Neural crest cell (in vitro differentiated cells): ENCODE results near the gene GOLPH3. TPM values are rescaled to one million over a fixed set of nuclear protein-coding genes. Genes with fewer than 3 reads are reported as not detected.

Experiments used
- DNase-seq: peaks from one replicate; pipeline ENCODE4 v3.0.0; 2021; ENCODE audit warnings: low read depth, mixed read lengths, low spot score
- H3K27ac Mint-ChIP-seq: one replicate; pipeline ENCODE4 v1.8.0; 2021; ENCODE audit warnings: mild to moderate bottlenecking, mixed read lengths; ENCODE audit not compliant: unreplicated experiment
- H3K27me3 Mint-ChIP-seq: 2 replicates; pipeline ENCODE4 v1.8.0; 2021; ENCODE audit warnings: low read depth, mild to moderate bottlenecking, mixed read lengths
- H3K36me3 Mint-ChIP-seq: 2 replicates; pipeline ENCODE4 v1.8.0; 2021; ENCODE audit warnings: low read depth, mild to moderate bottlenecking, mixed read lengths
- H3K4me1 Mint-ChIP-seq: 2 replicates; pipeline ENCODE4 v1.8.0; 2021; ENCODE audit warnings: mixed read lengths
- H3K4me3 Mint-ChIP-seq: one replicate; pipeline ENCODE4 v1.8.0; 2021; ENCODE audit warnings: mild to moderate bottlenecking, mixed read lengths
- H3K9me3 Mint-ChIP-seq: 2 replicates; pipeline ENCODE4 v1.8.0; 2021; ENCODE audit warnings: mixed read lengths
- CTCF ChIP-seq: fragments of 200-600 bp; sonication (generic); conservative IDR thresholded peaks from 2 replicates; pipeline ENCODE4 v1.5.0; 2021; ENCODE audit warnings: antibody characterized with exemption, mild to moderate bottlenecking
- total RNA-seq: library from RNA; stranded (reverse); gene quantifications from 2 replicates; pipeline ENCODE4 v1.2.1, GENCODE V29; 2021

GOLPH3 gene
- total RNA-seq, 1 donor from 2014 or later: 61.7 TPM

GRCh38 chr5:32197032-32197431 is 22.9 kb upstream of the GOLPH3 start:
- no peak for TF ChIP-seq CTCF
- DNase-seq: no peak
- H3K4me3 Mint-ChIP-seq: no peak overlapping the region
- H3K27ac Mint-ChIP-seq: no peak overlapping the region
- no peaks in the 10 kb centered on the region for H3K4me1 Mint-ChIP-seq
- H3K9me3 Mint-ChIP-seq: no peaks in the 10 kb centered on the region
- no peaks in the 10 kb centered on the region for H3K36me3 Mint-ChIP-seq
- H3K27me3 Mint-ChIP-seq: no peaks in the 10 kb centered on the region

- DNase-seq: no peak
Observed at GRCh38 chr5:32195265-32195664, 21.1 kb upstream of the GOLPH3 start.

GRCh38 chr5:32193591-32193990 is 19.5 kb upstream of the GOLPH3 start:
- Mint-ChIP-seq H3K27ac (no peak overlapping the region), H3K4me3 (no peak overlapping the region)

More at GRCh38 chr5:32195265-32195664, 21.1 kb upstream of the GOLPH3 start:
- no peaks in the 10 kb centered on the region for H3K27me3 Mint-ChIP-seq
- TF ChIP-seq CTCF: no peak
- H3K4me3 Mint-ChIP-seq: no peak overlapping the region
- H3K36me3 Mint-ChIP-seq: no peaks in the 10 kb centered on the region
- H3K4me1 Mint-ChIP-seq: no peaks in the 10 kb centered on the region
- H3K27ac Mint-ChIP-seq: no peak overlapping the region
- H3K9me3 Mint-ChIP-seq: no peaks in the 10 kb centered on the region

GRCh38 chr5:32190095-32190494 is 16.0 kb upstream of the GOLPH3 start:
- Mint-ChIP-seq H3K9me3 (peaks cover 2% of the 10 kb centered on the region), H3K27me3 (no peaks in the 10 kb centered on the region), H3K4me1 (no peaks in the 10 kb centered on the region), H3K36me3 (no peaks in the 10 kb centered on the region), H3K27ac (no peak overlapping the region), H3K4me3 (no peak overlapping the region)
- TF ChIP-seq CTCF: no peak
- DNase-seq: no peak

More at GRCh38 chr5:32193591-32193990, 19.5 kb upstream of the GOLPH3 start:
- Mint-ChIP-seq H3K36me3 (no peaks in the 10 kb centered on the region), H3K27me3 (no peaks in the 10 kb centered on the region), H3K4me1 (no peaks in the 10 kb centered on the region), H3K9me3 (no peaks in the 10 kb centered on the region)
- no peak for DNase-seq
- no peak for TF ChIP-seq CTCF

- TF ChIP-seq CTCF: no peak
- no peak overlapping the region for H3K27ac Mint-ChIP-seq
- H3K4me1 Mint-ChIP-seq: no peaks in the 10 kb centered on the region
- H3K36me3 Mint-ChIP-seq: no peaks in the 10 kb centered on the region
- peaks cover 2% of the 10 kb centered on the region for H3K9me3 Mint-ChIP-seq
- no peak overlapping the region for H3K4me3 Mint-ChIP-seq
- H3K27me3 Mint-ChIP-seq: no peaks in the 10 kb centered on the region
- DNase-seq: no peak
Observed at GRCh38 chr5:32187675-32188074, 13.6 kb upstream of the GOLPH3 start.
